Measurements from ENCODE around the gene NANOS2.

Gene NANOS2

DNA sequence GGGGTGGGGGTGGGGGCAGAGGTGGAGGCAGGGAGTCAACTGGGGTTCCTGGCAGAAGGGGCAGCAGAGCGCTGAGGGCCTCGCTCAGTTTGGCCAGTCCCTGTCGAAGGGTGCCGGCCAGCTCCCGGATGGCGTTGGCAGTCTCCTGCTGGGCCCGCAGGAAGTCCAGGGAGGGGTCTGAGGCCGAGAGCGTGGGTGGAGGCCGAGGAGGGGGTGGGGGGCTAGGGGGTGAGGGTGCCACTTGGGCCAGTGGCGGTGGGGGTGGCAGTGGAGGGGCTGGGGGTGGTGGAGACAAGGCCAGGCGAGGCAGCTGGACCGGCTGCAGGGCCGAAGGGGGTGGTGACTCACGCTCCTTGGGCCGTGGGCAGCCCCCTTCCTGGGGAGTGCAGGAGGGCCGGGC, 23.7 kb downstream of the NANOS2 start:
- H3K4me1 ChIP-seq (ENCODE audit: control insufficient read depth, insufficient read depth, low read length), result no peaks in the 10 kb centered on the region
- H3K9me3 ChIP-seq (ENCODE audit: control insufficient read depth, insufficient read depth, low read length), result no peaks in the 10 kb centered on the region
- H3K9ac ChIP-seq (ENCODE audit: low read depth, low read length), result no peak overlapping the region
- no peak overlapping the region for H3K27ac ChIP-seq (ENCODE audit: low read depth, low read length)
- H3K4me3 ChIP-seq (ENCODE audit: low read depth, low read length), result no peak overlapping the region
- no peaks in the 10 kb centered on the region for H3K27me3 ChIP-seq (ENCODE audit: control insufficient read depth, insufficient read depth, low read length)
- H3K36me3 ChIP-seq (ENCODE audit: control insufficient read depth, insufficient read depth, low read length), result no peaks in the 10 kb centered on the region

GRCh38 chr19:45889210-45889885, 25.2 kb downstream of the NANOS2 start:
- Histone ChIP-seq H3K27ac (ENCODE audit: low read depth, low read length) (no peak overlapping the region), H3K4me3 (ENCODE audit: low read depth, low read length) (no peak overlapping the region), H3K27me3 (ENCODE audit: control insufficient read depth, insufficient read depth, low read length) (no peaks in the 10 kb centered on the region), H3K9ac (ENCODE audit: low read depth, low read length) (no peak overlapping the region), H3K9me3 (ENCODE audit: control insufficient read depth, insufficient read depth, low read length) (no peaks in the 10 kb centered on the region), H3K4me1 (ENCODE audit: control insufficient read depth, insufficient read depth, low read length) (no peaks in the 10 kb centered on the region), H3K36me3 (ENCODE audit: control insufficient read depth, insufficient read depth, low read length) (no peaks in the 10 kb centered on the region)

DNA sequence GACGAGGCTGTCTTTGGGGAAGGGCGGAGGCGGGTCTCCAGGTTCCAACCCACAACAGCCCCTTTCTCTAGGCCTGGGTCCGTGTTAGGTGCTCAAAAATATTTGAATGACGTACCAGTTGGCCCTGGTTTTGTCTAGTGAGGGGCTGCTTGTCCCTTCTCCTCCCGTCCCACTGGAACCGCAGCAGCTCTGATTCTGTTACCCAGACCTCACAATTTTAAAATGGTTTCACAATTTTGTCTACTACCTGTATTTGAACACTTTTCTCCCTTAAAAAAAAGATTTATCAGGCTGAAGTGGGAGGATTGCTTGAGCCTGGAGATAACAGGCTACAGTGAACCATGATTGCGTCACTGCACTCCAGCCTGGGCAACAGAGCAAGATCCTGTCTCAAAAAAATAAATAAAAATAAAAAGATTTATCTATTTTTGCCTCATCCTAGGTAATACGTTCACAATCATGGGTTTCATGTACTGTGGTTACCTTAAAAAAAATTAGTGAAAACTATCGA, 27.3 kb downstream of the NANOS2 start:
- Histone ChIP-seq H3K36me3 (ENCODE audit: control insufficient read depth, insufficient read depth, low read length) (no peaks in the 10 kb centered on the region), H3K9ac (ENCODE audit: low read depth, low read length) (peak overlapping the region; percentile 81), H3K27me3 (ENCODE audit: control insufficient read depth, insufficient read depth, low read length) (no peaks in the 10 kb centered on the region), H3K27ac (ENCODE audit: low read depth, low read length) (peak overlapping the region; percentile 93), H3K4me3 (ENCODE audit: low read depth, low read length) (peak overlapping the region; percentile 83), H3K4me1 (ENCODE audit: control insufficient read depth, insufficient read depth, low read length) (peaks cover 3% of the 10 kb centered on the region; the same call in 1 of the 2 replicates), H3K9me3 (ENCODE audit: control insufficient read depth, insufficient read depth, low read length) (no peaks in the 10 kb centered on the region)

- Histone ChIP-seq H3K27me3 (ENCODE audit: control insufficient read depth, insufficient read depth, low read length) (no peaks in the 10 kb centered on the region), H3K9me3 (ENCODE audit: control insufficient read depth, insufficient read depth, low read length) (no peaks in the 10 kb centered on the region), H3K4me1 (ENCODE audit: control insufficient read depth, insufficient read depth, low read length) (peaks cover 9% of the 10 kb centered on the region), H3K27ac (ENCODE audit: low read depth, low read length) (peak overlapping the region; percentile 93), H3K9ac (ENCODE audit: low read depth, low read length) (peak overlapping the region; percentile 81), H3K4me3 (ENCODE audit: low read depth, low read length) (peak overlapping the region; percentile 83), H3K36me3 (ENCODE audit: control insufficient read depth, insufficient read depth, low read length) (no peaks in the 10 kb centered on the region)
Measured at GRCh38 chr19:45886427-45887199, 28.0 kb downstream of the NANOS2 start.

GRCh38 chr19:45885556-45886426, 28.8 kb downstream of the NANOS2 start, which contains the start of gene IRF2BP1:
TSS of gene IRF2BP1 (minus strand) at chr19:45886141. CDS start at chr19:45885774, 367 bp downstream.
- H3K36me3 ChIP-seq (ENCODE audit: control insufficient read depth, insufficient read depth, low read length), result no peaks in the 10 kb centered on the region
- H3K27me3 ChIP-seq (ENCODE audit: control insufficient read depth, insufficient read depth, low read length), result no peaks in the 10 kb centered on the region
- H3K9ac ChIP-seq (ENCODE audit: low read depth, low read length), result peak within 1 kb of the TSS; percentile 81
- H3K4me1 ChIP-seq (ENCODE audit: control insufficient read depth, insufficient read depth, low read length), result peaks cover 17% of the 10 kb centered on the region
- H3K27ac ChIP-seq (ENCODE audit: low read depth, low read length), result peak within 1 kb of the TSS; percentile 93
- peak within 1 kb of the TSS; percentile 83 for H3K4me3 ChIP-seq (ENCODE audit: low read depth, low read length)
- no peaks in the 10 kb centered on the region for H3K9me3 ChIP-seq (ENCODE audit: control insufficient read depth, insufficient read depth, low read length)

GRCh38 chr19:45884682-45885555, 29.7 kb downstream of the NANOS2 start:
- Histone ChIP-seq H3K27me3 (ENCODE audit: control insufficient read depth, insufficient read depth, low read length) (no peaks in the 10 kb centered on the region), H3K4me3 (ENCODE audit: low read depth, low read length) (peak overlapping the region; percentile 83), H3K36me3 (ENCODE audit: control insufficient read depth, insufficient read depth, low read length) (no peaks in the 10 kb centered on the region), H3K9ac (ENCODE audit: low read depth, low read length) (peak overlapping the region; percentile 81; the same call in 1 of the 2 replicates), H3K27ac (ENCODE audit: low read depth, low read length) (peak overlapping the region; percentile 93), H3K4me1 (ENCODE audit: control insufficient read depth, insufficient read depth, low read length) (peaks cover 17% of the 10 kb centered on the region), H3K9me3 (ENCODE audit: control insufficient read depth, insufficient read depth, low read length) (no peaks in the 10 kb centered on the region)

- no peak overlapping the region for H3K9ac ChIP-seq (ENCODE audit: low read depth, low read length)
- H3K4me3 ChIP-seq (ENCODE audit: low read depth, low read length), result no peak overlapping the region
- no peaks in the 10 kb centered on the region for H3K36me3 ChIP-seq (ENCODE audit: control insufficient read depth, insufficient read depth, low read length)
- H3K27me3 ChIP-seq (ENCODE audit: control insufficient read depth, insufficient read depth, low read length), result no peaks in the 10 kb centered on the region
- no peak overlapping the region for H3K27ac ChIP-seq (ENCODE audit: low read depth, low read length)
- H3K9me3 ChIP-seq (ENCODE audit: control insufficient read depth, insufficient read depth, low read length), result no peaks in the 10 kb centered on the region
- H3K4me1 ChIP-seq (ENCODE audit: control insufficient read depth, insufficient read depth, low read length), result peaks cover 17% of the 10 kb centered on the region
Measured at GRCh38 chr19:45883881-45884681, 30.5 kb downstream of the NANOS2 start.

DNA sequence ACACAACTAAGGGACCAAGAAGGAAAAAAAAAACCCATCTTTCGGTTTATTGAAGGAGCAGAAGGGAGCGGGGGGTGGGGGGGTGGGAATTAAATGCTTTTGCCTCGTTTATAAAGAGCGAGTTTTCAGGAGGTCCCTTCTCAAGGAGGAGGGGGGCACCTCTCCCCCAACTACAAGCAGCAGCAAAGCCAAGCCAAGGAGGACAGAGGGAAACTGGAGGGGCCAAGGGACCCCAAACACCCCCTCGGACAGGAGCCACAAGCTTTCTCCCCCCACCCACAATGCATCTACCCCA, 31.0 kb downstream of the NANOS2 start:
- Histone ChIP-seq H3K9me3 (ENCODE audit: control insufficient read depth, insufficient read depth, low read length) (no peaks in the 10 kb centered on the region), H3K27ac (ENCODE audit: low read depth, low read length) (no peak overlapping the region), H3K27me3 (ENCODE audit: control insufficient read depth, insufficient read depth, low read length) (no peaks in the 10 kb centered on the region), H3K4me1 (ENCODE audit: control insufficient read depth, insufficient read depth, low read length) (peaks cover 17% of the 10 kb centered on the region), H3K4me3 (ENCODE audit: low read depth, low read length) (no peak overlapping the region; the same call in 1 of the 2 replicates), H3K9ac (ENCODE audit: low read depth, low read length) (no peak overlapping the region), H3K36me3 (ENCODE audit: control insufficient read depth, insufficient read depth, low read length) (no peaks in the 10 kb centered on the region)

DNA sequence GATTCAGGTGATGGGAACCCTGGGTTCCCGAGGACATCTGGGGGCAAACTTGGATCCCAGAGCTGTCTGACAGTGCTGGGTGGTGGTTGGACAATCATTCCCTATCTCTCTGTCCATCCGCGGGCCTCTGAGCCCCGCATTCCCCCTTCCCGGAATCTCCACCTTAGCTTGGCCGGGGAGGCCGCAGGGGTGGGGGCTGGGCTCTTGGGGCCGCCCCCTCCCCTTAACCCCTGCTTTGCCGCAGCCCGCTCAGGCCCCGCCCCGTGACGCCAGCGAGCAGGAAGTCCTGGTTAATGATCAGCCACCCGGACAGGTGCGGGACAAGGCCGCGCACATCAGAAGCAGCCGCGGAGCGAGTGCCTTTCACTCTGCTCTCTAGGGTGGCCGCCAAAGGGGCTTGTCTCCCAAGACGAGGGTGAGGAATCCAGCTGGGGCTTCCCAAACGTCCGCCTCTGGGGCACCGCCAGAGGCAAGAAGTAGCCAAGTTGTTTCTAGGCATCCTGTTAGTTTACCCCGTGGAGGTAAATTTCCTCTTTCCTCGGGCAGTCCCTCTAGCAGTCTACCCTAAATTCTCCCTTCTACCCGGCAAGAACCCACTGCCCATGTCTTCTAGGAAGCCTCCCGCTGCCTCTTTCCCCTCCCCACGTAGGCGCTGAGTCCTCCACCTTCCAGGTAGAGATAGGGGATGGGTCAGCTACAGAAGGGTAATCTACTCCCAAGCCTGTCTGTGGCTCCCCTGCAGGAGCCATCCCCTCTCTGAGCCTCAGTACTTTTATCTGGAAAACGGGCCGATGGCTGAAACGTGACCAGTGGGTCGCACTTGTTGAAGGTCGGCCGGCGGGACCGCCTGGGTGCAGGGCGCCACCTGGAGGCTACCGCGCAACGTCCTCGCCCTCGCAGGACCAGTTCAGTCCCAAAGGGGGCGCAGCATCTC, 31.7 kb downstream of the NANOS2 start:
- peak overlapping the region; percentile 66 for H3K4me3 ChIP-seq (ENCODE audit: low read depth, low read length)
- peak overlapping the region; percentile 89 for H3K27ac ChIP-seq (ENCODE audit: low read depth, low read length)
- no peaks in the 10 kb centered on the region for H3K27me3 ChIP-seq (ENCODE audit: control insufficient read depth, insufficient read depth, low read length)
- no peaks in the 10 kb centered on the region for H3K36me3 ChIP-seq (ENCODE audit: control insufficient read depth, insufficient read depth, low read length)
- peaks cover 17% of the 10 kb centered on the region for H3K4me1 ChIP-seq (ENCODE audit: control insufficient read depth, insufficient read depth, low read length)
- peak overlapping the region; percentile 42; the same call in 1 of the 2 replicates for H3K9ac ChIP-seq (ENCODE audit: low read depth, low read length)
- H3K9me3 ChIP-seq (ENCODE audit: control insufficient read depth, insufficient read depth, low read length), result no peaks in the 10 kb centered on the region

All from HUES48 (cell line).